Common myeloid progenitor, CD34-positive (primary cell): Measurements from ENCODE around the gene SCLY.
A peak's percentile ranks its signal among the peaks of the same experiment; 100 is the strongest.
"Not testable (repeated sequence)": the region's sequence is repeated elsewhere in the genome, so short reads cannot be mapped to it uniquely, and the experiment has no call there.

ENCODE experiments used
- CTCF ChIA-PET: fragments of 350-600 bp; sonication (Branson Sonifier 250); formaldehyde crosslinking; loops from one replicate; lab custom pipeline; 2021; ENCODE audit warnings: antibody characterized with exemption; lab: Charles Lee
- POLR2A ChIA-PET: fragments of 350-600 bp; sonication (Branson Sonifier 250); formaldehyde crosslinking; loops from one replicate; lab custom pipeline; 2021; ENCODE audit warnings: antibody characterized with exemption; lab: Charles Lee
- DNase-seq, 3 donors: peaks; one replicate each; pipeline versions ENCODE4 v3.0.0 to v3.0.0-alpha.2; 2013
- H3K27ac ChIP-seq, 2 experiments: 1 replicate in 1 of 2; 2 replicates in 1 of 2; pipeline ENCODE4 v1.7.0; 2013; ENCODE audit warnings: inconsistent platforms in 2 of 2, low read length in 2 of 2, mild to moderate bottlenecking in 2 of 2, low read depth in 1 of 2, moderate library complexity in 1 of 2; ENCODE audit not compliant: severe bottlenecking in 2 of 2, insufficient read depth in 1 of 2, poor library complexity in 1 of 2
- H3K27me3 ChIP-seq, 5 experiments: replicated peaks in 2 of 5; 1 replicate in 3 of 5; 2 replicates in 2 of 5; pipeline versions ENCODE4 v1.6.1 to v1.7.0; 2013; ENCODE audit warnings: low read length in 4 of 5, mild to moderate bottlenecking in 2 of 5, moderate library complexity in 2 of 5, inconsistent platforms in 1 of 5; ENCODE audit not compliant: insufficient read depth in 5 of 5, control insufficient read depth in 4 of 5
- H3K36me3 ChIP-seq, 4 experiments: 1 replicate in 2 of 4; 2 replicates in 2 of 4; pipeline versions ENCODE4 v1.6.1 to v1.7.0; 2013; ENCODE audit warnings: low read length in 3 of 4, control low read depth in 1 of 4, mild to moderate bottlenecking in 1 of 4; ENCODE audit not compliant: control insufficient read depth in 4 of 4, insufficient read depth in 4 of 4
- H3K4me1 ChIP-seq, 4 experiments: 1 replicate in 3 of 4; 2 replicates in 1 of 4; pipeline versions ENCODE4 v1.6.1 to v1.7.1; 2013; ENCODE audit warnings: low read length in 3 of 4, mild to moderate bottlenecking in 3 of 4, control low read depth in 1 of 4, inconsistent platforms in 1 of 4, moderate library complexity in 1 of 4; ENCODE audit not compliant: control insufficient read depth in 4 of 4, insufficient read depth in 4 of 4; ENCODE audit errors: control extremely low read depth in 1 of 4
- H3K4me3 ChIP-seq, 7 experiments: 1 replicate in 4 of 7; 2 replicates in 3 of 7; pipeline versions ENCODE4 v1.5.1 to v1.7.0; 2013; ENCODE audit warnings: mild to moderate bottlenecking in 7 of 7, low read length in 6 of 7, moderate library complexity in 6 of 7, inconsistent platforms in 2 of 7, low read depth in 2 of 7, control low read depth in 1 of 7; ENCODE audit not compliant: insufficient read depth in 4 of 7, control insufficient read depth in 1 of 7; ENCODE audit errors: extremely low read depth in 1 of 7
- H3K9me3 ChIP-seq, 5 experiments: 1 replicate in 4 of 5; 2 replicates in 1 of 5; pipeline versions ENCODE4 v1.6.1 to v1.7.1; 2013; ENCODE audit warnings: low read length in 4 of 5, mild to moderate bottlenecking in 2 of 5, inconsistent platforms in 1 of 5, low read depth in 1 of 5, moderate library complexity in 1 of 5; ENCODE audit not compliant: control insufficient read depth in 4 of 5, insufficient read depth in 2 of 5; ENCODE audit errors: control extremely low read depth in 1 of 5
- WGBS: methylation state at CpG from one replicate; pipeline ENCODE4 v1.1.5; 2013; ENCODE audit not compliant: insufficient coverage; 5-methylcytosine and 5-hydroxymethylcytosine counted together

Gene SCLY

GRCh38 chr2:238108423-238109183 is 47.8 kb downstream of the SCLY start:
- ChIA-PET CTCF (interaction anchor here (1.0 kb wide), 1 partner anchor 155 kb away, joined by 4 read pairs; no protein-coding TSS in a partner anchor), POLR2A (no interaction called here)
- Histone ChIP-seq H3K27ac (no peak overlapping the region), H3K36me3 (no peaks in the 10 kb centered on the region), H3K27me3 (no peaks in the 10 kb centered on the region), H3K4me1 (peaks cover 0 to 32% (median 15%) of the 10 kb centered on the region in 4 experiments), H3K4me3 (no peak overlapping the region), H3K9me3 (peaks cover 0 to 6% (median 0%) of the 10 kb centered on the region in 5 experiments)
- peak in 1 of 3 donors; percentile 15 for DNase-seq
- 62% methylated on average over 14 of the region's 19 CpGs for WGBS

GRCh38 chr2:238113611-238114010 is 52.8 kb downstream of the SCLY start:
- 96% methylated on average over 13 of the region's 13 CpGs for WGBS
- CTCF ChIA-PET: no interaction called here
- POLR2A ChIA-PET: no interaction called here

GRCh38 chr2:238114331-238114841 is 53.6 kb downstream of the SCLY start:
- H3K36me3 ChIP-seq: no peaks in the 10 kb centered on the region
- H3K9me3 ChIP-seq: peaks cover 0 to 6% (median 0%) of the 10 kb centered on the region in 5 experiments
- CTCF ChIA-PET: interaction anchor here (1.5 kb wide), 1 partner anchor 30 kb away, joined by 3 read pairs; no protein-coding TSS in a partner anchor
- POLR2A ChIA-PET: no interaction called here
- no peak overlapping the region for H3K27ac ChIP-seq
- WGBS: 81% methylated on average over 15 of the region's 16 CpGs
- DNase-seq: no peak
- H3K4me1 ChIP-seq: peaks cover 0 to under 1% (median 0%) of the 10 kb centered on the region in 4 experiments
- H3K27me3 ChIP-seq: peaks cover 0 to 28% (median 0%) of the 10 kb centered on the region in 5 experiments
- no peak overlapping the region for H3K4me3 ChIP-seq

More at GRCh38 chr2:238113611-238114010, 52.8 kb downstream of the SCLY start:
- Histone ChIP-seq H3K4me1 (peaks cover 0 to 9% (median 5%) of the 10 kb centered on the region in 4 experiments), H3K27me3 (peaks cover 0 to 22% (median 0%) of the 10 kb centered on the region in 5 experiments), H3K27ac (no peak overlapping the region), H3K36me3 (no peaks in the 10 kb centered on the region), H3K9me3 (peaks cover 0 to 6% (median 0%) of the 10 kb centered on the region in 5 experiments), H3K4me3 (no peak overlapping the region)
- no peak for DNase-seq

GRCh38 chr2:238114851-238115660 is 54.3 kb downstream of the SCLY start:
- ChIA-PET CTCF (interaction anchor here (1.3 to 1.5 kb wide), 2 partner anchors 29 to 45 kb away, joined by 3 read pairs; no protein-coding TSS in a partner anchor), POLR2A (no interaction called here)
- no peak overlapping the region for H3K4me3 ChIP-seq
- WGBS: 93% methylated on average over 30 of the region's 32 CpGs
- no peak for DNase-seq
- H3K4me1 ChIP-seq: no peaks in the 10 kb centered on the region
- no peak overlapping the region for H3K27ac ChIP-seq
- H3K36me3 ChIP-seq: no peaks in the 10 kb centered on the region
- peaks cover 0 to 28% (median 0%) of the 10 kb centered on the region in 5 experiments for H3K27me3 ChIP-seq
- H3K9me3 ChIP-seq: peaks cover 0 to 6% (median 0%) of the 10 kb centered on the region in 5 experiments

GRCh38 chr2:238115709-238116108 is 54.9 kb downstream of the SCLY start:
- H3K27ac ChIP-seq, POLR2A ChIA-PET, DNase-seq, H3K36me3 ChIP-seq, H3K4me3 ChIP-seq, H3K9me3 ChIP-seq, H3K4me1 ChIP-seq: not testable (repeated sequence)
- WGBS: 98% methylated on average over 9 of the region's 12 CpGs
- H3K27me3 ChIP-seq: peaks cover 0 to 28% (median 0%) of the 10 kb centered on the region in 5 experiments
- CTCF ChIA-PET: interaction anchor here (1.2 to 1.5 kb wide), 3 partner anchors 22 to 45 kb away, joined by 3 read pairs; no protein-coding TSS in a partner anchor

DNA sequence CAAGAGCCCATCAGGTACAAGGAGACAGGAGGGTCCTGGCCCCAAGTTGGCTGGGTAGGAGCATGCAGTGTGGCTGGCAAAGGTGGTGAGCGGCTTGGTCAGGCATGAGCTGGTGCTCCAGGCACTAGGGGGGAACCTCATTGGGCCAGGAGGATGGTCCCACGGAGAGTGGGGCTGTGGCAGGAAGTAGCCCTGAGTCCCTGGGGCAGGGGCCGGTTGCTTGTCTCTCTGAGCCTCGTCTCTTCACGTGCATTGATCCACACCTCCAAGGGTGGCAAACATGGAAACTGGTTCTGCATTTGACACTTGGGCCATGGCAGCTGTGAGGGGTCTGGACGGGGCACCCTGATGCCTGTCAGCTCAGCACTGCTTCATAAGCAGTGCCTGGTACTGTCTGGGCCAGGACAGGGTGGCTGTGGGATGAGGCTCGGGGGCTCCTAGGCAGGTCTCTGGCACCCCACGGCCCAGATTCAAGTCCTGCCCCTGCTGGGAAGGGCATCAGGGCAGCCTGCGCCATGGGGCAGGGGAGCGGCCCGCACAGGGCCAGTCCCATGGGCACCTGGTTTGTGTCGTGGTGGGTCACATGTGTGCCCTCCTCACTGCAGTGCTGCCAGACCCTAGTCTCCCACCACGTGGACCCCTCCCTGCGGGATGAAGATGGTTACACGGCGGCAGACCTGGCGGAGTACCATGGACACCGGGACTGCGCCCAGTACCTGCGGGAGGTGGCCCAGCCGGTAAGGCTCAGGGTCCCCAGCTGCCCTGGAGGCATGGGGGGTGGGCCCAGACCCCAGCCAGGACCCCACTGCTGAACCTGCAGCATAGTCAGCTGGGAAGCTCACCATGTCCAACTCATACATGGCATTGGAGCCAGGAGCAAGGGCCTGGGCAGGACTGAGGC is 55.7 kb downstream of the SCLY start:
- Histone ChIP-seq H3K27ac (no peak overlapping the region), H3K4me1 (no peaks in the 10 kb centered on the region), H3K27me3 (peaks cover 0 to 28% (median 0%) of the 10 kb centered on the region in 5 experiments), H3K36me3 (no peaks in the 10 kb centered on the region), H3K9me3 (peaks cover 0 to 6% (median 0%) of the 10 kb centered on the region in 5 experiments), H3K4me3 (no peak overlapping the region)
- ChIA-PET CTCF (interaction anchor here (1.2 to 1.3 kb wide), 2 partner anchors 21 to 44 kb away, joined by 3 read pairs; no protein-coding TSS in a partner anchor), POLR2A (no interaction called here)
- WGBS: 94% methylated on average over 21 of the region's 21 CpGs
- no peak for DNase-seq
